ENCODE data around the gene EIF4ENIF1.

The EIF4ENIF1 gene

DNA sequence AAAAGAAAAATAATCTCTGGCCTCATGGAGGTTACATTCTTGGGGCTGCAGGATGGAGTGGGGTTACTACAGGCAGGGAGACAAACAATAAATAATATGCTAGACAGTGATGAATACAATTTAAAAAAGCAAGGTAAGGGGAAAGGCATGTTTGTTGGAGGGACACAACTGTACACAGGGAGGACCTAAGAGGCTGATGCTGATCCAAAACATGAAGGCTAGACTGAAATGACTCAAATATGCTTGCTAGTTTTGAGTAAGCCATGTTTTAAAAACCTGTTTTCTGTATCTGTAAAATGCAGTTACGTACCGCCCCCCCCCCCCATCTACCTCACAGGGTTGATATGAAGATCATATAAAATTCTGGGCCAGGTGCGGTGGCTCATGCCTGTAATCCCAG is 44.0 kb downstream of the EIF4ENIF1 start:
- in situ Hi-C loops (cut with HindIII; ENCODE audit: low sequenced_read_pairs) = no loop called here

DNA sequence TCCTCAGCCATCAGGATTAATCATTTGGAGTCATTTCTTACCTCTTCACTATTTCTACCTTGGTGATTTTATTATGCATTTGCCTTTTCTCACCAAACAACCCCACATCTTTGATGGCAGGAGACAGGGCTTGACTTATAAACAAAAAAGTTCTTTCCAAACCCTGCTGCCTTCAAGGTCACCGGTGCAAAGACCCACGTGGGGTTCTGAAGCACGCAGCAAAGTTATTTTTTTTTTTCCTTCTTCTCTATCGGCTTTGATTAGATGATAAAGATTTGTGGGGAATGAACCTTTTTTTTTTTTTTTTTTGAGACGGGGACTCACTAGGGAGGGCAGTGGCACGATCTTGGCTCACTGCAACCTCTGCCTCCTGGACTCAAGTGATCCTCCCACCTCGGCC is 46.1 kb downstream of the EIF4ENIF1 start:
- in situ Hi-C loops (cut with HindIII; ENCODE audit: low sequenced_read_pairs) = no loop called here

DNA sequence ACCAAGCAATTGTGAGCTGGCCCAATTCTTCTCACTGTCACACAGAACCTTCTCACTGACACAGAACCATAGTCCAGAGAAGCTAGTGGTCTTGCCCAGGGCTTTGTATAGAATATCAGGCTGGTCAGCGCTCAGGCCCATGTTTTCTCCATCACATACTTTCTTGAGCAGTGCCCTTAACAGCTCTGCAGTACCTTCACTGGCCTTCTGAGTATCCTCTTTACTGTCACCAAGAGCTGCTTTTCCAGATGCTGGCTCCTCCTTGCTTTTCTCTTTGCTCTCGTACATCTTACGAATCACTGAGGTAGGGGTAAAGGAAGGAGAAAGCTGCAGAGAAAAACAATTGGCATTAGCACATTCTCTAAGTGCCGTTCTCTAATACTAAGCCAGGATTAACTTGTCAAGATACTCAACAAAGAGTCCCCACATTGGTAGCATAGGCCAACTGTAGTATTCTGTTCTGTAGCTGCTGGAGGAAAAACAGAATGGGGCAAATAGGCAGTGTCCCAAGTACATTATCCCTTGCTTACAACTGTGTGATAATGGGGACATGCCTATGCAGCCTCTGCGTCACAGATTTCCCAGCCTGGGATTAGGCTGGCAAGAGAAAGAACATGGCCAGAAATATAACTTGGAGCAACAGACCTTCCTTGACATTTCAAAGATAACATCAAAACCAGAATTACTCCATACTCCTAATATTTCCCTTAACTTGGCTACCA is 46.7 kb downstream of the EIF4ENIF1 start:
- in situ Hi-C loops (cut with HindIII; ENCODE audit: low sequenced_read_pairs) = no loop called here

DNA sequence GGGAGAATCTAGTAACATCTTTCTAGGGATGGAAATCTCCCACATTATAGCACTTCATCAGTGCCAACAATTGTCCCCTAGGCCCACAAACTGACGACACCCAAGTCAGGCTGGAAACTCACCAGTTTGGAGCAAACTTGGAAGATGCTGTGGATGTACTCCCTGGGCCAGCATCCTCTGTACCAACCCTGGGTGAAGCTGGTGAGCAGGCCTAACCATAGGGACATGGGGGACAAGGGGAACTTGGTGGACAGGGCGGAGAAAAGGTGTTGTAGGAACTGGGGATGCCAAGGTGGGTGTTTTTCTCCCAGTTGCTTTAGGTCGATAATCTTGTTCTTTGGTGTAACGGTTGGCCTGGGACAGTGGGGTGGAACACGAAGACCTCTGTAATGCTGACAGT is 48.0 kb downstream of the EIF4ENIF1 start:
- in situ Hi-C loops (cut with HindIII; ENCODE audit: low sequenced_read_pairs) = no loop called here

DNA sequence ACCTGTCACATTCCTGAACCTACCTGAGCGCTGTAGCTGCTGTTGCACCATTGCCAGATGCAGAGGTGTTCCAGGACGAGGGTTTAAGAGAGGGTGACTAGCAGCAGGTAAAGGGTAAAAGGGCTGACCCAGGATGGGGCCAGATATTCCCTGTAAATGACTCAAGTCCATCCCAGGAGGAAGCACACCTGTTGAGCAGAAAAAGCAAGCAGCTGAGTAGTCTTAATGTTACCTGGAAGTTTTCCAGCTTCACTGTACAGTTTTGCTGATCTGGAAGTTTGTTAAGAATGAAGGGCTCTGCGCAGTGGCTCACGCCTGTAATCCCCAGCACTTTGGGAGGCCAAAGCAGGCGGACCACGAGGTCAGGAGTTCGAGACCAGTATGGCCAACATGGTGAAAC is 49.0 kb downstream of the EIF4ENIF1 start:
- in situ Hi-C loops (cut with HindIII; ENCODE audit: low sequenced_read_pairs) = no loop called here

DNA sequence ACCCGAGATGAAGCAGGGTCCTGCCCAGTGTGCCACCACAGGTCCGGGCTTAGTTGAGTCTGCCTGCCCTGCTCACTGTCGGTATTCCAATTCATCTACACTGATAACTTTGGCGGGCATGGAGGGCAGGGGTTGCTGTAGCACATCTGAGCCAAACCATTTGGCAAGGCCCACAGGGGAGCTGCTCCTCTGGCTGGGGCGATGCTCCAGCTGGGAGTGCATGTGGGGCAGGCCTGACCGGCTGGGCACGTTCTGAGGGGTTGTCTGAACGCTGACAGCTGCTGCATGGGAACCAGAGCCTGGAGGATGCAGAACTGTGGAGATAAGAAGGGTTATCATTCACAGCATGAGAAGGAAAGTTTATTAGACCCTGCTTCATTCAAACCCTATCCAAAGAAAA is 49.8 kb downstream of the EIF4ENIF1 start:
- in situ Hi-C loops (cut with HindIII; ENCODE audit: low sequenced_read_pairs) = no loop called here

DNA sequence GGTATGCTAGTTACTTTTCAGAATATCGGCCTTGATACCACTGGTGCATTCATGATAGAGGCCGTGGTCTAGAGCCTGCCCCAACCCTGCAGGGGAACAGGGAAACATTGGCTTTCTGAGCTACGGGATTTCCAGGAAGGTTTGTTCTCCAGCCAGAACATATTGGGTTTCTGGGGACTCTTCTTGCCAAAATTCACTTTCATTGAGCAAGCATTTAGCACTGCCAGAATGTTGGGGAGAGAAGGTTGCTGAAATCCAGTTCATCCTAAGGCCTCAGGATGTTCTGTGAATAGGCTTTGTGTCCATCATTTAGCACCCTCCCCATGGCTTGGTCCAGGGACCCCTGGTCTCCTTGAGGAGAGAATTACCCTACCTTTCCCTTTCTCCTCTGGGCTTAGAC is 53.5 kb downstream of the EIF4ENIF1 start:
- in situ Hi-C loops (cut with HindIII; ENCODE audit: low sequenced_read_pairs) = no loop called here

DNA sequence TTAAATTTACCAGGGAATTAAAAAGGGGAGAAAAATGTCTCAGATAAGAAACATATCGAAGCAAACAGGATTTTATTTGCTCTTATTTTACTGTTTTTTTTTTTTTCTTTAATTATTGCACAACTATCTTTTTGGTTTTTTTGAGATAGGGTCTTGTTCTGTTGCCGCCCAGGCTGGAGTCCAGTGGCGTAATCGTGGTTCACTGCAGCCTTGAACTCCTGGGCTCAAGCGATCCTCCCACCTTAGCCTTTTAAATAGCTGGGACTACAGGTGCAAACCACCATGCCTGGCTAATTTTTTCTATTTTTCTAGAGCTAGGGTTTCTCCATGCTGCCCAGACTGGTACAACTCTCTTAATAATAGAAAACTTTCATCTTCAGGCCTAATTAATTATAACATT is 57.7 kb downstream of the EIF4ENIF1 start:
- in situ Hi-C loops (cut with HindIII; ENCODE audit: low sequenced_read_pairs) = no loop called here

DNA sequence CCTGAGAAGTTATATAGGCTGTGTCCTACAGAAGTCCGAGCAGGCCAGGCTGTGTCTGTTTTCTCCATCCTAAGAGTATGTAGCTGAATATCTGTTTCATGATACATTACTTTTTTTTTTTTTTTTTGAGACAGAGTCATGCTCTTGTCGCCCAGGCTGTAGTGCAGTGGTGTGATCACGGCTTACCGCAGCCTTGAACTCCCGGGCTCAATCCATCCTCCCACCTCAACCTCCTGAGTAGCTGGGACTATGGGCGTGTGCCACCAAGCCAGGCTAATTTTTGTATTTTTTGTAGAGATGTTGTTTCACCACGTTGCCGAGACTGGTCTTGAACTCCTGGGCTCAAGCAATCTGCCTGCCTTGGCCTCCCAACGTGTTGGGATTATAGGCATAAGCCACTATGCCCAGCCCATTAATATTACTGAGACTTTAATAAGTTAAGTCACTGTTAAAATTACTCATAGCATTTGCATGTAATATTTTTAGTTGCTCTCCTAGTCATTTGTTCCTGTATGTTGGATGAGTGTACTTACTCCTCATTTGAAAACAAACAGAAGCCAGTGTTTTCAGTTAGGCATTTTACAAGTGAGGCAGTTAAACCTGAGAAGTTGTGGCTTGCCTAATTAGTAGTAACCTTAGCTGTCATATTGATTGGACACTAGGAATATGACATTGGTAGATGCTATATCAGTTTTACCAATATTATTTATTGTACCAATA is 64.2 kb downstream of the EIF4ENIF1 start:
- in situ Hi-C loops (cut with HindIII; ENCODE audit: low sequenced_read_pairs) = no loop called here

DNA sequence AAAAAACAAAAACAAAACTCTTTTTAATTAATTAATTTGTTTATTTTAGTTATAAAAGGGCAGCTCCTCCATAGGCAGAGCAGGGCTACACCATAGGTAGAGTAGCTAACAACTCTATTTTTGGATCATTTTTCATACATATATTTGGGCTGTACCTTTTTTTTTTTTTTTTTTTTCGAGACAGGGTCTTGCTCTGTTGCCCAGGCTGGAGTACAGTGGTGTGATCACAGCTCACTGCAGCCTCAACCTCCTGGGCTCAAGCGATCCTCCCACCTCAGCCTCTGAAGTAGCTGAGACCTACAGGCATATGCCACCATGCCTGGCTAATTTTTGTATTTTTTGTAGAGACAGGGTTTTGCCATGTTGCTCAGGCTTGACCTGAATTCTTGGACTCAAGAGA is 87.3 kb downstream of the EIF4ENIF1 start:
- in situ Hi-C loops (cut with HindIII; ENCODE audit: low sequenced_read_pairs) = loop anchor here (5.0 kb wide), 1 partner anchor 45 kb away; no protein-coding TSS in a partner anchor

DNA sequence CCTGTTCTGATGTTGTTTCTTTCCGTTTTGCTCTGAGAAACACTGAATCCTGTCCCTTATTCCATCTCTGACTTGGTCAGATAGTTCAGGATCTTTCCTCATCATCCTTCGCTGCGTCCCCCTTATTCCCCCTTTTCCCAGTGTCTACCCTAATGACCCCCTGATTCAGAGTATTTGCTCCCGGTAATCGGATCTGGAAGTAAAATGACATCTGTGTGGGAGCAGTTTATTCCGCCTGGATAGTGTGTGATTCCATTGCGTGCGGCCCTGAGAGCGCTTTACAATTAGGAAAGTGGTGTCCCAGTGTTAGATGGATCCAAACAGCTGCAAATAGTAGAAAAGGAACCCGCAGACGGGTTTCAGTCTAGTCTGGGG is 89.6 kb downstream of the EIF4ENIF1 start:
- in situ Hi-C loops (cut with HindIII; ENCODE audit: low sequenced_read_pairs) = loop anchor here (5.0 kb wide), 1 partner anchor 43 kb away; no protein-coding TSS in a partner anchor

DNA sequence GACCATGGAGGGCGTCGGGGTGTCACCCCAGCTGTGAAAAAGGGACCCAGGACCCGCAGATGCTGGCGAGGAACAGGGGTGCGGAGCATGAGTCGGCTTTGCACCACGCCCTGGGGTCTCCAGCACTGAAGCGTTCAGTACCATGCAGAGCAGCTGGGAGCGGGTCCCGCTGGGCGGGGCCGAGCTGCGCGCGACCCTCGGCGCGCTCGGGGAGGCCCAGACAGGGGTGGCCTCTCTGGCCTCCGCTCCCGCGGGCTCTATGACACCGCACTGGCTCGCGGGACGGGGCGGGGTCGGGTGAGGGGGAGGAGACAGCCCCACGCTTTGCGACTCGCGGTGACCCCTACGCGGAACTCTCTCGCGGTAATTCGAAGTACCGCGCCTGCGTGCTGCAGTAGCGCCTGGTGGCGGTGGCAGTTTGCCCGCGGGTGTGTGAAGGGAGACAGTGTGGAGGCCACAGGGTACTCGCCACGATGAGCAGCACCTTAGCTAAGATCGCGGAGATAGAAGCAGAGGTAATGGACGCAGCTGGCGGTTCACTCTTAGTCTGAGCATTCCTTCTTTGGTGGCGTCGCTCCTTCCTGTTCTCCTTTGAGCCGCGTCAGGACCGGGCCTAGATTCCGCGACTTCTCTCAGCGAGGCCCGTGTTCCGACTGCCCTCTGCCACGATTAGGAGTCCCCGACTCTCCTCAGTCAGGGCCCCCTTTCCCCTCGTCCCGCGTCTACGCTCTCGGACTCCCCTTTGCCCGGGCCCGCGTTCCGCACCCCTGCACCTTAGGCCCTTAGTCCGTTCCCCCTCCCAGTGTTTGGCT is 90.2 kb downstream of the EIF4ENIF1 start, which contains the start of gene DRG1:
DRG1 (plus strand) TSS at position 394 of the 812 bp plus-strand sequence; CDS start at position 474, 80 bp downstream.
- in situ Hi-C loops (cut with HindIII; ENCODE audit: low sequenced_read_pairs) = loop anchor here (5.0 kb wide), 2 partner anchors 42 to 62 kb away; no protein-coding TSS in a partner anchor

DNA sequence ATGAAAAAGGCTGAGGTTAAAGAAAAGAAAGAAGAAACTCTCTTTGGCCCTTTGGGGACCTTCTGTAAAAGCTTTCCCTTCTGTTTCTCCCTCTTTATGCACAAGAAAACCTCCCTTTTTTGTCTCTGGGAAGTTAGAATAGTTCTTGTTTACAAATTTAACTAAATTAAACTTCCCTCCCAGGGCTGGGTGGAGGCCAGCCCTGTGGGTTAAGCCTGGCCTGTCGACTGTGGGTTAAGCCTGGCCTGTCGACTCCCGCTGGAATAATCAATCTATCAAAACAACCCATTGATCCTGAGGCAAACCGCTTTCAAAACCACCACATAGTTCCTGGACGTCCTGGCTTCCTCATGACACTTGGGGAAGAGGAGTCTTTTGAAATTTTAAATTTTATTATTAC is 91.4 kb downstream of the EIF4ENIF1 start:
- in situ Hi-C loops (cut with HindIII; ENCODE audit: low sequenced_read_pairs) = loop anchor here (5.0 kb wide), 1 partner anchor 61 kb away; no protein-coding TSS in a partner anchor

DNA sequence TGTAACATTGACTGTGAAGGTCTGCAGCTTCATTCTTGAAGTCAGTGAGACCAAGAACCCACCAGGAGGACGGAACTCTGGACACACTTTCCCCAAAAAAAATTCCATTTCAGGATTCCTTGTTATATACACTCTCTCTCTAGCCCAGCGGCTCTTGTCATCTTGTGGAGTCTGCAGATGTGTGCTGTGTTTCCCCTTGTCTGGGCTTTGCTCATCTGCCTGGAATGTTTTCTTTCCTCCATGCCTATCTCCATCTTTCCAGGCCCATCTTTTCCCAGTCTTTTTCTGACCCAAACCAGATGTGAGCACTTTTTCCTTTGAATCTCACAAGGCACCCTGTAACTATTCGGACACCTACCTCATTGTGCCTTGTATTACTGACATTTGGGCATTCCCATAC is 95.3 kb downstream of the EIF4ENIF1 start:
- in situ Hi-C loops (cut with HindIII; ENCODE audit: low sequenced_read_pairs) = no loop called here

DNA sequence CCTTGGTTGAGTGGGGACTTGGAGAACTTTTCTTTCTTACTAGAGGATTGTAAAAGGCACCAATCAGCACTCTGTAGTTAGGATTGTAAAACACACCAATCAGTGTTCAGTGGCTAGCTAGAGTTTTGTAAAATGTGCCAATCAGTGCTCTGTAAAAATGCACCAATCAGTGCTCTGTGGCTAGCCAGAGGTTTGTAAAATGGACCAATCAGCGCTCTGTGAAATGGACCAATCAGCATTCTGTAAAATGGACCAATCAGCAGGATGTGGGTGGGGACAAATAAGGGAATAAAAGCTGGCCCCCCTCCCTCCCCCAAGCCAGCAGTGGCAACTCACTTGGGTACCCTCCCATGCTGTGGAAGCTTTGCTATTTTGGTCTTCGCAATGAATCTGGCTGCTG is 95.7 kb downstream of the EIF4ENIF1 start:
- in situ Hi-C loops (cut with HindIII; ENCODE audit: low sequenced_read_pairs) = no loop called here

Data from endothelial cell of hepatic sinusoid (primary cell).